ENCODE results near the gene CAPZA2. TPM values are rescaled to one million over a fixed set of nuclear protein-coding genes. Genes with fewer than 3 reads are reported as not detected.

Gene CAPZA2
- total and polyA plus RNA-seq, 9 of the 15 experiments (the other 6 are each of a cell fraction or from before 2014, with no cell fraction given), result 67.0 to 524 (median 176) TPM

- TF ChIP-seq, protein P1, sequence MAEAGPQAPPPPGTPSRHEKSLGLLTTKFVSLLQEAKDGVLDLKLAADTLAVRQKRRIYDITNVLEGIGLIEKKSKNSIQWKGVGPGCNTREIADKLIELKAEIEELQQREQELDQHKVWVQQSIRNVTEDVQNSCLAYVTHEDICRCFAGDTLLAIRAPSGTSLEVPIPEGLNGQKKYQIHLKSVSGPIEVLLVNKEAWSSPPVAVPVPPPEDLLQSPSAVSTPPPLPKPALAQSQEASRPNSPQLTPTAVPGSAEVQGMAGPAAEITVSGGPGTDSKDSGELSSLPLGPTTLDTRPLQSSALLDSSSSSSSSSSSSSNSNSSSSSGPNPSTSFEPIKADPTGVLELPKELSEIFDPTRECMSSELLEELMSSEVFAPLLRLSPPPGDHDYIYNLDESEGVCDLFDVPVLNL (CRISPR knock-in tag; IDR thresholded peaks at IDR 0.05; ENCODE audit: low read depth), result no peak
- TF ChIP-seq PRMT5 (CRISPR knock-in tag; IDR thresholded peaks at IDR 0.05) (no peak), ZSCAN29 (IDR thresholded peaks at IDR 0.05) (no peak), TRIM24 (IDR thresholded peaks at IDR 0.05) (no peak)
Measured at GRCh38 chr7:116899308-116899707, 36.9 kb downstream of the CAPZA2 start (continued).

- H3K9ac ChIP-seq (ENCODE audit: insufficient read depth in 1 of 2, low read depth in 2 of 2, low read length in 2 of 2), result no peak overlapping the region
- 100% methylated on average over 2 of the region's 2 CpGs for WGBS (ENCODE audit: insufficient coverage, low coverage, missing lambda C conversion rate)
Measured at GRCh38 chr7:116901143-116901542, 38.8 kb downstream of the CAPZA2 start.

More at GRCh38 chr7:116901143-116901542, 38.8 kb downstream of the CAPZA2 start:
- Histone ChIP-seq H3K4me3 (no peak overlapping the region), H3K4me2 (ENCODE audit: insufficient read depth, low read length) (no peak overlapping the region), H3K9me1 (ENCODE audit: control insufficient read depth, insufficient read depth, low read length) (no peaks in the 10 kb centered on the region), H3K4me1 (replicated peaks in 1 of 2; ENCODE audit: control insufficient read depth in 2 of 2, insufficient read depth in 2 of 2, low read length in 2 of 2) (no peaks in the 10 kb centered on the region; a peak in 1 of 5 replicates), H3K27me3 (ENCODE audit: control insufficient read depth in 2 of 2, insufficient read depth in 2 of 2, low read length in 2 of 2) (no peaks in the 10 kb centered on the region), H3K79me2 (ENCODE audit: control insufficient read depth, insufficient read depth, low read length) (peaks cover 2% of the 10 kb centered on the region; the same call in 1 of the 3 replicates), H3K27ac (ENCODE audit: extremely low read depth, low read depth, low read length) (no peak overlapping the region), H4K20me1 (replicated peaks; ENCODE audit: control insufficient read depth, insufficient read depth, low read length) (no peaks in the 10 kb centered on the region), H3K36me3 (ENCODE audit: control insufficient read depth, insufficient read depth, low read length) (peaks cover 58% of the 10 kb centered on the region), H2AFZ (ENCODE audit: low read depth, low read length) (no peak overlapping the region), H3K9me3 (replicated peaks; ENCODE audit: control insufficient read depth, insufficient read depth, low read depth, low read length) (no peaks in the 10 kb centered on the region)
- TF ChIP-seq MYNN (IDR thresholded peaks at IDR 0.05) (no peak), MYNN (CRISPR knock-in tag; IDR thresholded peaks at IDR 0.05) (no peak), RBM25 (IDR thresholded peaks at IDR 0.05; ENCODE audit: low read depth, low read length, severe bottlenecking) (peak; percentile 38), ETV1 (tag; conservative IDR thresholded peaks at IDR 0.05; ENCODE audit: low read depth) (no peak), ZNF146 (CRISPR knock-in tag; IDR thresholded peaks at IDR 0.05; ENCODE audit: unreplicated experiment) (peak; percentile 93)
- intact Hi-C loops (cut with micrococcal nuclease) (no loop called here), in situ Hi-C loops (cut with MboI) (no loop called here)
- ChIA-PET CTCF (ENCODE audit: low intra/inter-chr PET ratio) (no interaction called here), POLR2A (no interaction called here)
- no TSS peak for BruUV-seq (replicated peaks)
- DNase-seq (ENCODE audit: extremely low read depth in 1 of 4, low spot score in 3 of 4) (no peak), FAIRE-seq (no peak), ATAC-seq (no peak)

Measured in K562 (cell line).